Measurements from ENCODE around the gene OGFOD3.
"Not testable (repeated sequence)": the region's sequence is repeated elsewhere in the genome, so short reads cannot be mapped to it uniquely, and the experiment has no call there.

The OGFOD3 gene

DNA sequence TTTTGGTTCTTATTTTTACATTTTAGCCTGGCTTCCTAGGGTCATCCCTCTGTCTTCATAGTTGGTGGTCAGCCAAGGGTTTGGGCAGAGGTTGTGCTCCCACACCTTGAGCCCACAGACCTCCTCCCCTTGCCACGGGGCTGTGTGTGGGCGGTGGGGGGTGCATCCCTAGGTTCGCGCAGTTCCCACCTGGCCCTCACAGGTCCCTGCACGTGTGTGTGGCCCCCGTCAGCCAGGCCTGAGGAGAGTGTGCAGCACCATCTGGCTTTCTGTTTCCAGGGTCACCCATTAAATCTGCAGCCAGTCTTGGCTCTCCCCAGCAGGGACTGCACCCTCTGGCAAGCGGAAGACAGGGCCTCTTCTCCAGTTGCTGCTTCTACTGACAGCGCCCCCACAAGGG, 13.6 kb upstream of the OGFOD3 start:
- DNase-seq, result no peak

GRCh38 chr17:82429824-82430223, 11.4 kb upstream of the OGFOD3 start:
- DNase-seq, result no peak

- no peak for DNase-seq
Observed at GRCh38 chr17:82428546-82428945, 10.2 kb upstream of the OGFOD3 start.

DNA sequence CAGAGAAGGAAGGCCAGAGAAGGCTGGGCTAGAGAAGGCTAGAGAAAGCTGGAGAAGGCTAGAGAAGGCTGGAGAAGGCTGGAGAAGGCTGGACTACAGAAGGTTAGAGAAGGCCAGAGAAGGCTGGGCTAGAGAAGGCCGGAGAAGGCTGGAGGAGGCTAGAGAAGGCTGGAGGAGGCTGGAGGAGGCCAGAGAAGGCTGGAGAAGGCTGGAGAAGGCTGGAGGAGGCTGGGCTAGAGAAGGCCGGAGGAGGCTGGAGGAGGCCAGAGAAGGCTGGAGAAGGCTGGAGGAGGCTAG, 6.4 kb upstream of the OGFOD3 start:
- no peak for DNase-seq

- DNase-seq, result peak; percentile 75
Observed at GRCh38 chr17:82424001-82424862, 5.8 kb upstream of the OGFOD3 start.

DNA sequence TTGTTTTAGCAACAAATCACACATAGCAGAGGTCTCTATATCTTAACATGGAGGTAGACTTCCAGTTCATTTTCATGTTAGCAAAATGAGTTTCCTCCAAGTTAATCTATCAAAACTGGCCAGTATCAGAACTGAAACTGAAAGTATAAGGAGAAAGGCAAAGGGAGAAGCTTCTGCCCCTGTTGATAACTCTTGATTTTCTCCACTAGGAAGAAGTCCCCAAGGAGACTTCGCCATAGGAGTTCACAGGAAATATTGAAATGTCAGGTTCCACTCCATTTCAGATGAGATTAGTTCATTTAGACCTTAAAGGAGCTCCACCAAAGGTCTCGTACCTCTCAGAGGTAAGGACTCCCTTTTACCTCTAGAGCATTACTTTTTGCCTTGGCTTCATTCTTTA, 1.2 kb upstream of the OGFOD3 start:
- DNase-seq, result peak; percentile 48

DNA sequence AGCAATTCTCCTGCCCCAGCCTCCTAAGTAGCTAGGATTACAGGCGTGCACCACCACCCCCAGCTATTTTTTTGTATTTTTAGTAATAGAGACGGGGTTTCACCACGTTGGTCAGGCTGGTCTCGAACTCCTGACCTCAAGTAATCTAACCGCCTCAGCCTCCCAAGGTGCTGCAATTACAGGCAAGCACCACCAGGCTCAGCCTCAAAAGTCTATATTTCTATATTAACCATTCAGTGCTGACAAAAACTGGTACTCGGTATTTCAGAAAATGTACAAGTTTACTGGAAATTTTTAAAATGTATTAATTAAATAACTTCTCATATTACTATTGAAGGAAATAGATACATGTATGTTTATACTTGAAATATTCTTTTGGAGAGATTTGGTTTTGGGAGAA, 1.6 kb downstream of the OGFOD3 start:
- peak; percentile 29 for DNase-seq

GRCh38 chr17:82416264-82416663, 2.1 kb downstream of the OGFOD3 start:
- DNase-seq, result no peak

- DNase-seq, result no peak
Observed at GRCh38 chr17:82415786-82416185, 2.6 kb downstream of the OGFOD3 start.

- DNase-seq, result no peak
Observed at GRCh38 chr17:82415336-82415735, 3.0 kb downstream of the OGFOD3 start.

DNA sequence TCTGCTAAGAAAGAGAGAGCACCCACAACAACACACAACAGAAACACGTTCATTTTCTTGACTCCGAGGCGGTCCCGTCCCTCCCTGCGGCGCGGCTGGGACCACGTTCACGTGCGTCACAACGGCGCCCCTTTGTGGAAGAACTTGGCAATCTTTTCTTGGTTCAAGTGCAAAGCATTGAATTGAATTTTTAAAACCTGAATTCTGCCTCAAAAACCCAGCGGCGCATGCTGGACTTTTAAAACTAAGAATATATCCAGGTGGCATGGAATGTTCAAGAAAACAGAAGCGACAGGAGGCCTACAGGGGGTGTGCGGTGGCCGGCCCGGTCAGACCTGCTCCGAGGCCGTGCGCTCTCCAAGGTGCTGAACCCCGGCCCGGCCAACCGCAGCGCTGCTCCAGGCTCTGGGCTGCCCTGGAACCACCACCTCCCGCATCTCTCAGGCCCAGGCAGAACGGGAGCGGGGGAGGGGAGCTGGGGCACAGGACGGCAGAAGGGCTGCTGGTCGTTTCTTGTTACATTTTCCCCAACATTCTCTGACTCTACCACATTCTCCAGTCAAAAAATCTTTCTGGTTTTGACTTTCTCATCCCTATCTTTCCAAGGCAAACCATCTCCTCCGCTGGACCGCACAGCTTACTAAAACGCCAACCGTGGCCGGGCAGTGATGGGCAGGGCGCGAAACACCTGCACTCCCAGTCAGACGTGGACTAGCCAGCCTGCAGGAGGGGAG, 3.7 kb downstream of the OGFOD3 start:
- DNase-seq, result peak; percentile 31

DNA sequence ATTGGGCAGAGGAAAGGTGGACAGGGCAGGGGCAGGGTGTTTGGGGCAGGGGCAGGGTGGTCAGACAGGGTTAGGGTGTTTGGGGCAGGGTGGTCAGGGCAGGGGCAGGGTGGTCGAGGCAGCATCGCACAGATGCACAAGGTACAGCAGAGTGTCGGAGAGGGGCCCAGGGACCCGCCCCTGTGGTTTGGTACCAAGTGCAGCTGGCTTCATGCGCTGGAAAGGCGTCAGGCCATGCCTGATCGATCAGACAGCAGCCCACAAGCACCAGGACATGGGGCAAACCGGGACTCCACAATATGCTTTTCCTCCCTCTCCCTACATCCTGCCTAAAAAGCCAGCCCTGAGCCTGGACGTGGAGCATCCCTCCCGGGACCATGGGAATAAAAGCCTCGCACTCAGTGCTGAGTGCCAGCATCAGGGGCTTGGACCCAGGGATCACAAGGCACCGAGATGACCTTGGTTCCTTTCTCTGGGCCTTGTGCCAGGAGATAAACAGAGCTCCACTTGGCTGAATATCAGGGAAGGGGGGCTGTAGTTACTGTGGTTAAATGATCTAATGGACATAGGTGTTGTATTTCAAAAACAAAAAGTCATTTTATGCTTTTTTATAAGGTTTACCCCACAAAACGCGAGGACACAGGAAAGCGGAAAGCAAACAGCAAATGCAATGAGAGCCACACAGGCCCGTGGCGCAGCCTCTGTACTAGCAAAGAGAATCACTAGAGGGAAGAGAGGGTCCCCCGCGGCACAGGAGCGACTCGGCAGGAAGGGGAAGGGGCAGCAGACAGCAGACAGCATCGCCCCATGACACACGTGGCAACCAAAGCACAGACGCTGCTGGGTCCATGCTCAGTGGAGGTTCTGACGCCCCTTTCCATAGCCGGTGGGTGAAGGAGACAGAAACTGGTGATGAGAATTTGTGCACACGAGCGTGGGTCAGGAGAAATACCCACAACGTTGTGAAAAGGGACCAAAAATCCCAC, 5.6 kb downstream of the OGFOD3 start:
- DNase-seq, result no peak

DNA sequence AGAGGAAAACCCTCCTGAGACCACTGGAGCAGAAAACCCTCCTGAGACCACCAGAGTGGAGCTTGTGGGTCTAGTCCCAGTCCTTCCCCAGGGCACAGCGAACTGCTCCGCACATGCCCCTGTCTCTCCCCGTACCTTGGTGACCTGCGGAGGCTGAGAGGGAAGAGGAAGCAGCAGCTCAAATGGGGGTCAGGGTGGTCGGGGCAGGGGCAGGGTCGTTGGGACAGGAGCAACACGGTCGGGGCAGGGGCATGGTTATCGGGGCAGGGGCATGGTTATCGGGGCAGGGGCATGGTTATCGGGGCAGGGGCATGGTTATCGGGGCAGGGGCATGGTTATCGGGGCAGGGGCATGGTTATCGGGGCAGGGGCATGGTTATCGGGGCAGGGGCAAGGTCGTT, 6.3 kb downstream of the OGFOD3 start:
- not testable (repeated sequence) for DNase-seq

DNA sequence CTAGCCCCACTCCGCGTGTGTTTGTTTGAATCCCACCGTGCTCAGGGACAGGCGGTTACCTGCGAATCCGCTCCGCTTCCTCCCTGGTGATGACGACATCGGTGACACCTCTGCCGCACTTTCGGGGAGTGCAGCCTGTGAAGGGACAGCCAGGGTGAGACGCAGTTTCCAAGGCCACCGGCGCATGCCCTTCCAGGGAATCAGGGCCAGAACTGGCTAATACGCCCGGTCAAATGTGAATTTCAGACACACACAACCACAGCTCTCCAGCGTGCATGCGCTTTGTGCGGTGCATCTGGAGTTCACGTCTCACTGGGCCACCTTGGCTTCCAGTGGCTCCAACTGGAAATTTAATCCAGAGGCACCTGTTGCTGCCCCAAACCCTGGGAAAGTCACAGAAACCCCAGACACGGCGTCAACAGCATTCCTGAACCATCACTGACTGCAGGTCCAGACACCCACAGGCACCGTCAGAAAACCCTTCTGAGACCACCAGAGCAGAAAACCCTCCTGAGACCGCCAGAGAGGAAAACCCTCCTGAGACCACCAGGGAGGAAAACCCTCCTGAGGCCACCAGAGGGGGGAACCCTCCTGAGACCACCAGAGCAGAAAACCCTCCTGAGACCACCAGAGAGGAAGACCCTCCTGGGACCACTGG, 6.9 kb downstream of the OGFOD3 start:
- no peak for DNase-seq

- no peak for DNase-seq
Observed at GRCh38 chr17:82410014-82410716, 8.2 kb downstream of the OGFOD3 start.

- DNase-seq, result no peak
Observed at GRCh38 chr17:82408938-82409318, 9.5 kb downstream of the OGFOD3 start.

- DNase-seq, result no peak
Observed at GRCh38 chr17:82408288-82408937, 10.0 kb downstream of the OGFOD3 start.

GRCh38 chr17:82407255-82407654, 11.1 kb downstream of the OGFOD3 start:
- DNase-seq, result no peak

DNA sequence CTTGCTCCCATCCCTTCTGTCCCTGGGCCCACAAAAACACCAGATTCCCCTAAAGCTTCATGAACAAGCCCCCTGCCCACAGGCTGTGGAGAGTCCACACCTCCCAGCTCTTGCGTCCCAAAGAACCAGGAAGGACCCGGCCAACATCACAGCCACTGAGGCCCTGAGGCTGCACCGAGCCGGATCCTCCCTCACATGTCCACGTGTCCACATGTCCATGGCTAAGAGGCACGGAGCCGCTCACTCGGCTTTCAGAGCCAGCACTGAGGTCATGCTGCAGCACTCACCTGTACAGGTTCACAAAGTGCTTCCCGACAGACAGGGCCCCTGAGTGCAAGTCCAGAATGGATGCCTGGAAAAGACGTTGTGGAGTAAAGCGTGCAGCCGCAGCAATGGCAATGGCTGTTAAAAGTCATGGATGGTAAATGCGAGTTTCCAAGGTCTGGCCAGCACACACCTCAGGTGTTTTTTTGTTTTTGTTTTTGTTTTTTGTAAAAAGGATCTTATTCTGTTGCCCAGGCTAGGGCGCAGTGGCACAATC, 12.2 kb downstream of the OGFOD3 start:
- DNase-seq, result no peak

GRCh38 chr17:82405051-82405450, 13.3 kb downstream of the OGFOD3 start:
- no peak for DNase-seq
